ENCODE data around the gene TMEM132C. TPM values are rescaled to one million over a fixed set of nuclear protein-coding genes. Genes with fewer than 3 reads are reported as not detected.

The TMEM132C gene
- total and polyA plus RNA-seq, 2 of the 13 experiments (the other 11 are each of a cell fraction or from before 2014, with no cell fraction given) = not detected

GRCh38 chr12:128513831-128514230 is 246.9 kb downstream of the TMEM132C start:
- TF ChIP-seq IRF9 (CRISPR knock-in tag; IDR thresholded peaks at IDR 0.05; ENCODE audit: borderline replicate concordance) (no peak), THAP8 (CRISPR knock-in tag; IDR thresholded peaks at IDR 0.05; ENCODE audit: borderline replicate concordance) (no peak), ZNF30 (CRISPR knock-in tag; IDR thresholded peaks at IDR 0.05) (no peak), TRAFD1 (CRISPR knock-in tag; IDR thresholded peaks at IDR 0.05; ENCODE audit: borderline replicate concordance) (no peak), RFXAP (CRISPR knock-in tag; IDR thresholded peaks at IDR 0.05; ENCODE audit: borderline replicate concordance) (no peak), KLF6 (CRISPR knock-in tag; IDR thresholded peaks at IDR 0.05) (no peak), ZMYM3 (CRISPR knock-in tag; IDR thresholded peaks at IDR 0.05) (no peak), ZNF20 (CRISPR knock-in tag; IDR thresholded peaks at IDR 0.05) (no peak), KLF12 (CRISPR knock-in tag; IDR thresholded peaks at IDR 0.05; ENCODE audit: borderline replicate concordance) (no peak), ZNF329 (CRISPR knock-in tag; IDR thresholded peaks at IDR 0.05; ENCODE audit: low read depth) (no peak), ZEB1 (IDR thresholded peaks at IDR 0.05; ENCODE audit: insufficient replicate concordance, low read depth) (no peak), SATB2 (CRISPR knock-in tag; IDR thresholded peaks at IDR 0.05) (no peak), MED1 (CRISPR knock-in tag; IDR thresholded peaks at IDR 0.05) (no peak), CBX2 (IDR thresholded peaks at IDR 0.05; ENCODE audit: low read depth, low read length) (no peak), CBX2 (CRISPR knock-in tag; IDR thresholded peaks at IDR 0.05; ENCODE audit: low read depth) (no peak), HNF4G (IDR thresholded peaks at IDR 0.05; ENCODE audit: borderline replicate concordance, low read depth, low read length) (no peak), HNF4G (CRISPR knock-in tag; IDR thresholded peaks at IDR 0.05; ENCODE audit: borderline replicate concordance, low read depth) (no peak), TFAP4 (IDR thresholded peaks at IDR 0.05; ENCODE audit: borderline replicate concordance, low read depth) (no peak), NFATC3 (CRISPR knock-in tag; IDR thresholded peaks at IDR 0.05) (no peak), MATR3 (CRISPR knock-in tag; IDR thresholded peaks at IDR 0.05) (no peak)
- ATAC-seq = no peak
- 28% methylated on average over 3 of the region's 6 CpGs for WGBS (ENCODE audit: low lambda C conversion rate)
- Histone ChIP-seq H3K4me1 (ENCODE audit: insufficient read depth, low read length) (no peaks in the 10 kb centered on the region), H3K4me2 (ENCODE audit: low read depth, low read length) (no peak overlapping the region), H2AFZ (ENCODE audit: low read length) (no peak overlapping the region), H3K27ac (ENCODE audit: extremely low read length, insufficient read depth, low read length) (no peak overlapping the region), H3K36me3 (replicated peaks in 1 of 2; ENCODE audit: control insufficient read depth in 1 of 2, insufficient read depth in 2 of 2, low read length in 2 of 2) (no peaks in the 10 kb centered on the region), H3K4me3 (replicated peaks in 1 of 3; ENCODE audit: insufficient read depth in 1 of 3, low read depth in 2 of 3, low read length in 3 of 3) (no peak overlapping the region), H4K20me1 (ENCODE audit: insufficient read depth, low read length) (no peaks in the 10 kb centered on the region), H3K79me2 (ENCODE audit: insufficient read depth, low read length) (no peaks in the 10 kb centered on the region), H3K9me3 (ENCODE audit: low read length) (peaks cover 14% of the 10 kb centered on the region; the same call in 1 of the 2 replicates), H3K27me3 (ENCODE audit: control insufficient read depth in 1 of 2, insufficient read depth in 2 of 2, low read length in 2 of 2) (peaks cover 0 to 5% of the 10 kb centered on the region in 2 experiments; a peak in 1 of 5 replicates), H3K9ac (ENCODE audit: insufficient read depth, low read depth, low read length) (no peak overlapping the region)
- ChIA-PET POLR2A (no interaction called here), CTCF (ENCODE audit: low intra/inter-chr PET ratio, low total read pairs) (no interaction called here)
- no TSS peak for BruUV-seq (replicated peaks)
- FAIRE-seq = no peak
- in situ Hi-C loops (cut with HindIII; ENCODE audit: extremely low pct_ligation_motif_present, low pct_unique_long_range_greater_than_20kb) (no loop called here), intact Hi-C loops (cut with micrococcal nuclease; ENCODE audit: unreplicated experiment) (no loop called here)
- no peak for DNase-seq (ENCODE audit: low spot score)
